ENCODE data around the gene PATE1.
A peak's percentile ranks its signal among the peaks of the same experiment; 100 is the strongest.
"Not testable (repeated sequence)": the region's sequence is repeated elsewhere in the genome, so short reads cannot be mapped to it uniquely, and the experiment has no call there.

Gene PATE1

GRCh38 chr11:125745979-125746378 is at the start of gene PATE1:
Gene PATE1, plus strand, starts transcription at chr11:125746279. Its CDS starts 26 bp downstream, at chr11:125746305.
- no peak for DNase-seq (ENCODE audit: low read depth in 2 of 2)
- TF ChIP-seq CTCF (IDR thresholded peaks at IDR 0.05; ENCODE audit: low read depth, low read length), result no peak
- no peak within 1 kb of the TSS for H3K4me3 ChIP-seq (replicated peaks in 1 of 2; ENCODE audit: low read depth in 2 of 2, low read length in 2 of 2)

GRCh38 chr11:125701018-125701610 is 45.0 kb upstream of the PATE1 start:
- no peak for TF ChIP-seq CTCF (IDR thresholded peaks at IDR 0.05; ENCODE audit: low read depth, low read length)
- no peak for DNase-seq (ENCODE audit: low read depth in 2 of 2)
- no peak overlapping the region for H3K4me3 ChIP-seq (replicated peaks in 1 of 2; ENCODE audit: low read depth in 2 of 2, low read length in 2 of 2)

- no peak overlapping the region for H3K4me3 ChIP-seq (replicated peaks in 1 of 2; ENCODE audit: low read depth in 2 of 2, low read length in 2 of 2)
- no peak for DNase-seq (ENCODE audit: low read depth in 2 of 2)
- no peak for TF ChIP-seq CTCF (IDR thresholded peaks at IDR 0.05; ENCODE audit: low read depth, low read length)
These were observed 44.0 kb upstream of the PATE1 start for GRCh38 chr11:125701858-125702621.

- H3K4me3 ChIP-seq (replicated peaks in 1 of 2; ENCODE audit: low read depth in 2 of 2, low read length in 2 of 2); DNase-seq (ENCODE audit: low read depth in 2 of 2): not testable (repeated sequence)
These were observed 41.4 kb upstream of the PATE1 start for GRCh38 chr11:125704686-125705085.

- no peak for TF ChIP-seq CTCF (IDR thresholded peaks at IDR 0.05; ENCODE audit: low read depth, low read length)
- no peak for DNase-seq (ENCODE audit: low read depth in 2 of 2)
- no peak overlapping the region for H3K4me3 ChIP-seq (replicated peaks in 1 of 2; ENCODE audit: low read depth in 2 of 2, low read length in 2 of 2)
These were observed 25.3 kb upstream of the PATE1 start for GRCh38 chr11:125720781-125721180.

- peak; percentile 26 for TF ChIP-seq CTCF (IDR thresholded peaks at IDR 0.05; ENCODE audit: low read depth, low read length)
- peak; percentile 46 to 57 for DNase-seq (ENCODE audit: low read depth in 2 of 2)
- no peak overlapping the region for H3K4me3 ChIP-seq (replicated peaks in 1 of 2; ENCODE audit: low read depth in 2 of 2, low read length in 2 of 2)
These were observed 22.0 kb upstream of the PATE1 start for GRCh38 chr11:125724125-125724524.

GRCh38 chr11:125728969-125729368 is 17.1 kb upstream of the PATE1 start:
- TF ChIP-seq CTCF (IDR thresholded peaks at IDR 0.05; ENCODE audit: low read depth, low read length), result no peak
- DNase-seq (ENCODE audit: low read depth in 2 of 2), result no peak
- H3K4me3 ChIP-seq (replicated peaks in 1 of 2; ENCODE audit: low read depth in 2 of 2, low read length in 2 of 2), result no peak overlapping the region
